ENCODE results near the gene FBXL20. TPM values are rescaled to one million over a fixed set of nuclear protein-coding genes. Genes with fewer than 3 reads are reported as not detected.
A peak's percentile ranks its signal among the peaks of the same experiment; 100 is the strongest.

The FBXL20 gene, protein sequence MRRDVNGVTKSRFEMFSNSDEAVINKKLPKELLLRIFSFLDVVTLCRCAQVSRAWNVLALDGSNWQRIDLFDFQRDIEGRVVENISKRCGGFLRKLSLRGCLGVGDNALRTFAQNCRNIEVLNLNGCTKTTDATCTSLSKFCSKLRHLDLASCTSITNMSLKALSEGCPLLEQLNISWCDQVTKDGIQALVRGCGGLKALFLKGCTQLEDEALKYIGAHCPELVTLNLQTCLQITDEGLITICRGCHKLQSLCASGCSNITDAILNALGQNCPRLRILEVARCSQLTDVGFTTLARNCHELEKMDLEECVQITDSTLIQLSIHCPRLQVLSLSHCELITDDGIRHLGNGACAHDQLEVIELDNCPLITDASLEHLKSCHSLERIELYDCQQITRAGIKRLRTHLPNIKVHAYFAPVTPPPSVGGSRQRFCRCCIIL
- 18.8 and 20.2 TPM in 2 replicates for total RNA-seq (2021)
- Bru-seq, nascent RNA: percentile 65 among the genes with signal in this experiment
- BruChase-seq, experiment 1, labeled RNA remaining after a 2-hour chase: percentile 68 among the genes with signal in this experiment
- percentile 65 among the genes with signal in this experiment for BruChase-seq, experiment 2, labeled RNA remaining after a 6-hour chase
- long read RNA-seq, full-length matches to known transcripts: 7 of 12 reads
- long read RNA-seq, partial matches to known transcripts: 2 of 12 reads
- long read RNA-seq, other reads (novel, unspliced or antisense): 3 of 12 reads

DNA sequence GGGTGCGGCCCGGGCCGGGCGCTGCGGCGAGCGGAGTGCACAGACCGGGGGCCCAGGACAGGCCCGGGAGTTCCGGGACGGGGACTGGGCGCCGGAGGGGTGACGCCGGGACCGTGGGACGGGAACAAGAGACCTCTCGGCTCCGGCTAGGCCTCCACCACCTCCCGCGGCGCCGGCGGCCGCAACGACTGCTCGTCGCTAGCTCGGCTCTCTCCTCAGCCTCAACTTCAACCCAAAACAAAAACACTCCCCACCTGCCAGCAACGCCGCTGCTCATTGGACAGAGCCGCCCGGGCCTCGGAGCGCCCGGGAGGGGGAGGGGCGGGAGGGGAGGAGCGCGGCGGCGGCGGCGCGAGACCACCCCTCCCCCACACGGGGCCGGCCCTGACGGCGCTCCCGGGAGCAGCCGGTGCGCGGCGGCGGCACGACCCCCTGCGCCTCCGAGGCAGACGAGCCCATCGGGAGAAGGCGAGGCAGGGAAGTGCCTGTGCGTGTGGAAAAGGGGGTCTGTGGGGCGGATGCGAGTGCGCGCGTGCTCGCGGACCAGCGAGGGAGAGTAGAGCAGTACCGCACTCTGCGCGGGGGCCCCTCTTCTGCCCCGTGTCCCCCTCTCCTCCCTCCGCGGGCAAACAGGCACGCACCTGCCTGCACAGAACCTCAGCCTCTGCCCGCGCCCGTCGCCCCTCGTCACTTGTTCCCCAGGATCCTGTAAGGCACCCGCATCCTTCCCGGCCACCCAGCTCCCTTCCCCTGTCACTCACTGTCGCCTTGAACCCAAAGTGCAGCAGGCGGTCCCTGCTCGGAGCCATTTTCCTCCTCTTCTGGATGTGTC lies at the start of gene FBXL20:
TSS of gene FBXL20 (minus strand) at position 215 of the 832 bp plus-strand sequence. CDS start 224 bp downstream, outside the sequence.
- H3F3A ChIP-seq (ENCODE audit: insufficient read depth, low read depth): peaks cover 30% of the 10 kb centered on the region
- TF ChIP-seq, protein P1, sequence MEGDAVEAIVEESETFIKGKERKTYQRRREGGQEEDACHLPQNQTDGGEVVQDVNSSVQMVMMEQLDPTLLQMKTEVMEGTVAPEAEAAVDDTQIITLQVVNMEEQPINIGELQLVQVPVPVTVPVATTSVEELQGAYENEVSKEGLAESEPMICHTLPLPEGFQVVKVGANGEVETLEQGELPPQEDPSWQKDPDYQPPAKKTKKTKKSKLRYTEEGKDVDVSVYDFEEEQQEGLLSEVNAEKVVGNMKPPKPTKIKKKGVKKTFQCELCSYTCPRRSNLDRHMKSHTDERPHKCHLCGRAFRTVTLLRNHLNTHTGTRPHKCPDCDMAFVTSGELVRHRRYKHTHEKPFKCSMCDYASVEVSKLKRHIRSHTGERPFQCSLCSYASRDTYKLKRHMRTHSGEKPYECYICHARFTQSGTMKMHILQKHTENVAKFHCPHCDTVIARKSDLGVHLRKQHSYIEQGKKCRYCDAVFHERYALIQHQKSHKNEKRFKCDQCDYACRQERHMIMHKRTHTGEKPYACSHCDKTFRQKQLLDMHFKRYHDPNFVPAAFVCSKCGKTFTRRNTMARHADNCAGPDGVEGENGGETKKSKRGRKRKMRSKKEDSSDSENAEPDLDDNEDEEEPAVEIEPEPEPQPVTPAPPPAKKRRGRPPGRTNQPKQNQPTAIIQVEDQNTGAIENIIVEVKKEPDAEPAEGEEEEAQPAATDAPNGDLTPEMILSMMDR (conservative IDR thresholded peaks at IDR 0.05): no peak
- no peak for TF ChIP-seq EZH2 (IDR thresholded peaks at IDR 0.05; ENCODE audit: low read depth)
- peak within 1 kb of the TSS; percentile 66 for H3K4me3 ChIP-seq
- H3K27me3 ChIP-seq (ENCODE audit: insufficient read depth, low read depth): no peaks in the 10 kb centered on the region
- no peak within 1 kb of the TSS for H3K27ac ChIP-seq
- H3K4me1 ChIP-seq (replicated peaks; ENCODE audit: insufficient read depth): peaks cover 32% of the 10 kb centered on the region
- DNase-seq: peak; percentile 74 to 85
- peak within 1 kb of the TSS; percentile 98 for H2AFZ ChIP-seq
- no peaks in the 10 kb centered on the region for H3K9me3 ChIP-seq (ENCODE audit: insufficient read depth, low read depth)
- H3K4me2 ChIP-seq: peak within 1 kb of the TSS; percentile 94
- H3K9me2 ChIP-seq (ENCODE audit: insufficient read depth): no peaks in the 10 kb centered on the region
- H3K36me3 ChIP-seq (ENCODE audit: low read depth): no peaks in the 10 kb centered on the region
- intact Hi-C loops (cut with micrococcal nuclease; ENCODE audit: unreplicated experiment): no loop called here
- ChIA-PET POLR2A (ENCODE audit: unreplicated experiment) (interaction anchor here (0.5 to 0.7 kb wide), 3 partner anchors 38 to 202 kb away, joined by 3 to 19 read pairs (median 3); no protein-coding TSS in a partner anchor), CTCF (interaction anchor here (0.7 kb wide), 1 partner anchor 463 kb away, joined by 15 read pairs; the partner anchor contains the start of gene IKZF3)
- BruUV-seq (replicated peaks): no TSS peak
- H4K20me1 ChIP-seq (ENCODE audit: insufficient read depth): peaks cover 14% of the 10 kb centered on the region
- H3K79me2 ChIP-seq (ENCODE audit: low read depth): peaks cover 33% of the 10 kb centered on the region

DNA sequence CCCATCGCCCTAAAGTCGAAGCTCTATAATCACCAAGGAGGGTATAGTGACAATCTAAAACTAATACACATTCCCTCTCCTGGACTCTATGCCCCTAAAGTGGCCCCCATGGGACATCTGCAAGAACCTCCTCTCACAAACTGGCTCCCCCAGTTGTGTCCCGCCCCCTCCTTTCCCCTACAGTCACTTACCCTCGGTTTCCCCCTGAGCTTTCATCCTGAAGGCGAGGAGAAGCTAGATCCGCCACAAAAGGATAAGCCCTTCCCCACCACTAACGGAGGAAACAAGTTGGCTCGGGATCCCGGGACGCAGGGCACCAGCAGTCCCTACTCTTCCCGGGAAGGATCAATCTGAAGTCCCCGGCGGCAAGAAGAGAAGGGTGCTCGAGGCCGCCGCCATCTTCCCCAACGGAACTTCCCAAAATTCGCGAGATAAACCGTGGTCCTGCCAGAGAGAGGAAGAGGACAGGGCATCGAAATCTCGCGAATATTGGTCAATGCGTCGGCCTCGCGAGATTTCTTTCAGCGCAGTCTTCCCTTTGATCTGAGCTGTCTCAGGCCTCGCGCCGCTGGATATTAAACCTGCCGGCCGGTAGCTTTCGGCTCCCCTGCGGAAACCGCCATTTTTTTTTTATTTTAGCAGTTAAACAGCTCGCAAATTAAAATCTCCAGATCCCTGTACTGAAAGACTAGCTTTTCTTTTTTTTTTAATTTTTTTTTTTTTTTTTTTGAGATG lies 49.6 kb upstream of the FBXL20 start, which contains the start of gene MED1:
TSS of gene MED1 (minus strand) at position 417 of the 735 bp plus-strand sequence. CDS start at position 216, 201 bp downstream.
- TF ChIP-seq, protein P1 (conservative IDR thresholded peaks at IDR 0.05): no peak
- no peak for TF ChIP-seq EZH2 (IDR thresholded peaks at IDR 0.05; ENCODE audit: low read depth)
- H4K20me1 ChIP-seq (ENCODE audit: insufficient read depth): peaks cover 12% of the 10 kb centered on the region; the same call in 1 of the 2 replicates
- peak within 1 kb of the TSS; percentile 82 for H3K4me2 ChIP-seq
- POLR2A ChIA-PET (ENCODE audit: unreplicated experiment): interaction anchor here (0.5 to 1.6 kb wide), 12 partner anchors 10 to 1089 kb away, joined by 3 to 36 read pairs (median 5); partner anchors contain the start of genes CDK12, PGAP3 and RPL19
- H3K27me3 ChIP-seq (ENCODE audit: insufficient read depth, low read depth): no peaks in the 10 kb centered on the region
- intact Hi-C loops (cut with micrococcal nuclease; ENCODE audit: unreplicated experiment): loop anchor here (1.0 to 5.0 kb wide), 2 partner anchors 10 to 36 kb away; partner anchors contain the start of gene CDK12
- H3K4me3 ChIP-seq: peak within 1 kb of the TSS; percentile 95
- no peaks in the 10 kb centered on the region for H3K9me3 ChIP-seq (ENCODE audit: insufficient read depth, low read depth)
- peaks cover 6% of the 10 kb centered on the region for H3K4me1 ChIP-seq (replicated peaks; ENCODE audit: insufficient read depth)
- BruUV-seq (replicated peaks): no TSS peak
- CTCF ChIA-PET: interaction anchor here (0.6 to 1.2 kb wide), 5 partner anchors 10 to 843 kb away, joined by 3 to 9 read pairs (median 3); partner anchors contain the start of gene CDK12
- peak within 1 kb of the TSS; percentile 84 for H2AFZ ChIP-seq
- H3K27ac ChIP-seq: peak within 1 kb of the TSS; percentile 82
- H3F3A ChIP-seq (ENCODE audit: insufficient read depth, low read depth): peaks cover 33% of the 10 kb centered on the region
- DNase-seq: peak; percentile 90 to 92
- peaks cover 49% of the 10 kb centered on the region for H3K79me2 ChIP-seq (ENCODE audit: low read depth)
- H3K9me2 ChIP-seq (ENCODE audit: insufficient read depth): no peaks in the 10 kb centered on the region
- H3K36me3 ChIP-seq (ENCODE audit: low read depth): peaks cover 14% of the 10 kb centered on the region
